Mesendoderm (in vitro differentiated cells): ENCODE data around the gene ACTG1.

ENCODE experiments used
- DNase-seq: peaks from one replicate; pipeline ENCODE4 v3.0.0; 2013
- H2AK5ac ChIP-seq: 2 replicates; pipeline ENCODE4 v1.6.1; 2013; ENCODE audit warnings: low read length, inconsistent platforms
- H2BK120ac ChIP-seq: 2 replicates; pipeline ENCODE4 v1.6.1; 2013; ENCODE audit warnings: low read depth, mild to moderate bottlenecking, low read length, moderate library complexity, mixed read lengths
- H2BK15ac ChIP-seq: replicated peaks from 2 replicates; pipeline ENCODE4 v1.6.1; 2013; ENCODE audit warnings: low read depth, mild to moderate bottlenecking, moderate library complexity
- H2BK5ac ChIP-seq: 2 replicates; pipeline ENCODE4 v1.6.1; 2013; ENCODE audit warnings: low read length, inconsistent platforms
- H3K18ac ChIP-seq: 2 replicates; pipeline ENCODE4 v1.6.1; 2013; ENCODE audit warnings: mild to moderate bottlenecking, low read length, mixed read lengths
- H3K23ac ChIP-seq: one replicate; pipeline ENCODE4 v1.6.1; 2013; ENCODE audit warnings: low read length
- H3K27ac ChIP-seq: 2 replicates; pipeline ENCODE4 v1.5.1; 2013; ENCODE audit warnings: low read depth, mild to moderate bottlenecking, inconsistent platforms, low read length, moderate library complexity
- H3K27me3 ChIP-seq: 2 replicates; pipeline ENCODE4 v1.6.1; 2013; ENCODE audit warnings: low read length, control low read depth, mild to moderate bottlenecking, inconsistent platforms; ENCODE audit not compliant: insufficient read depth, poor library complexity
- H3K36me3 ChIP-seq: 2 replicates; pipeline ENCODE4 v1.6.1; 2013; ENCODE audit warnings: low read length, inconsistent platforms; ENCODE audit not compliant: control insufficient read depth, insufficient read depth
- H3K4ac ChIP-seq: one replicate; pipeline ENCODE4 v1.6.1; 2013; ENCODE audit warnings: low read depth, mild to moderate bottlenecking, low read length, moderate library complexity
- H3K4me1 ChIP-seq: 2 replicates; pipeline ENCODE4 v1.6.1; 2013; ENCODE audit warnings: low read depth, low read length, inconsistent platforms; ENCODE audit not compliant: control insufficient read depth
- H3K4me2 ChIP-seq: 2 replicates; pipeline ENCODE4 v1.6.1; 2013; ENCODE audit warnings: low read length
- H3K4me3 ChIP-seq: 2 replicates; pipeline ENCODE4 v1.5.1; 2013; ENCODE audit warnings: mild to moderate bottlenecking, low read length
- H3K56ac ChIP-seq: one replicate; pipeline ENCODE4 v1.6.1; 2013; ENCODE audit warnings: low read length
- H3K79me1 ChIP-seq: 2 replicates; pipeline ENCODE4 v1.6.1; 2013; ENCODE audit warnings: low read length, inconsistent platforms
- H3K79me2 ChIP-seq: 2 replicates; pipeline ENCODE4 v1.6.1; 2013; ENCODE audit warnings: mild to moderate bottlenecking, low read length; ENCODE audit not compliant: control insufficient read depth, insufficient read depth
- H3K9ac ChIP-seq: 2 replicates; pipeline ENCODE4 v1.6.1; 2013; ENCODE audit warnings: low read length, inconsistent platforms
- H4K5ac ChIP-seq: one replicate; pipeline ENCODE4 v1.6.1; 2013; ENCODE audit warnings: low read length
- H4K8ac ChIP-seq: one replicate; pipeline ENCODE4 v1.6.1; 2013; ENCODE audit warnings: low read depth, mild to moderate bottlenecking, control low read depth, low read length, moderate library complexity
- WGBS: extraction: QIAGEN DNeasy Blood & Tissue Kit; methylation state at CpG from one replicate; pipeline ENCODE4 v1.1.7; 2013; ENCODE audit warnings: low lambda C conversion rate, missing lambda C conversion rate; ENCODE audit not compliant: insufficient coverage; ENCODE audit errors: extremely low coverage; 5-methylcytosine and 5-hydroxymethylcytosine counted together

ACTG1 gene

GRCh38 chr17:81493198-81494038, 19.2 kb downstream of the ACTG1 start:
- Histone ChIP-seq H3K27ac (no peak overlapping the region), H3K56ac (no peak overlapping the region), H3K4ac (no peak overlapping the region), H3K4me1 (no peaks in the 10 kb centered on the region), H2BK120ac (no peak overlapping the region), H3K4me2 (no peak overlapping the region), H3K36me3 (no peaks in the 10 kb centered on the region), H3K9ac (no peak overlapping the region), H3K79me1 (no peaks in the 10 kb centered on the region), H3K27me3 (no peaks in the 10 kb centered on the region), H3K4me3 (no peak overlapping the region), H4K5ac (no peak overlapping the region), H3K18ac (no peak overlapping the region), H4K8ac (no peak overlapping the region), H2AK5ac (no peak overlapping the region), H3K79me2 (no peaks in the 10 kb centered on the region), H2BK15ac (no peak overlapping the region), H2BK5ac (no peak overlapping the region), H3K23ac (no peak overlapping the region)
- no CpG with 5 or more reads among the region's 16 CpGs for WGBS
- DNase-seq, result no peak

- Histone ChIP-seq H3K18ac (no peak overlapping the region), H3K23ac (no peak overlapping the region), H3K4me2 (no peak overlapping the region), H3K4me3 (no peak overlapping the region), H2BK15ac (no peak overlapping the region), H2AK5ac (no peak overlapping the region), H3K36me3 (no peaks in the 10 kb centered on the region), H3K4me1 (no peaks in the 10 kb centered on the region), H3K9ac (no peak overlapping the region), H3K79me1 (no peaks in the 10 kb centered on the region), H3K27ac (no peak overlapping the region), H3K4ac (no peak overlapping the region), H3K27me3 (no peaks in the 10 kb centered on the region), H2BK120ac (no peak overlapping the region), H2BK5ac (no peak overlapping the region), H4K8ac (no peak overlapping the region), H3K79me2 (no peaks in the 10 kb centered on the region), H4K5ac (no peak overlapping the region), H3K56ac (no peak overlapping the region)
- no CpG with 5 or more reads among the region's 9 CpGs for WGBS
- DNase-seq, result no peak
Measured at GRCh38 chr17:81492706-81493105, 19.9 kb downstream of the ACTG1 start.

DNA sequence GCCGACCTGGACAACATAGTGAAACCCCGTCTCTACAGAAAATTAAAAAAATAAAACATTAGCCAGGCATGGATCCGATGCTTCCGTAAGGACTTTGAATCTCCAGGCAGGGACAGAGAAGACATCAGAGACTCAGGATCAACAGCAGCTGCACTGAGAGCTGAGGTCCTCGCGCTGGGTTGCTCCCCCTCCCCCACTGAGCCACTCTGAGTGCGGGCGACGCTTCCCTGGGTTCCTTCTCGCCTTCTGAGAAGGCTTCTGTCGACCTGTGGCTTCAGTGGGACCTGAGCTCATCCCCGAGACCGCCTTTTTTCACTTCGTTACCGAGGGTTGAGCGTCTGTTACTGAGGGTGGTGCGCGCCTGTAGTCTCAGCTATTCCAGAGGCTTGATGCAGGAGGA, 20.4 kb downstream of the ACTG1 start:
- Histone ChIP-seq H3K36me3 (no peaks in the 10 kb centered on the region), H3K23ac (no peak overlapping the region), H3K79me1 (no peaks in the 10 kb centered on the region), H3K27ac (no peak overlapping the region), H3K56ac (no peak overlapping the region), H3K18ac (no peak overlapping the region), H3K4me3 (no peak overlapping the region), H2BK15ac (no peak overlapping the region), H3K79me2 (no peaks in the 10 kb centered on the region), H4K8ac (no peak overlapping the region), H3K9ac (no peak overlapping the region), H4K5ac (no peak overlapping the region), H2BK5ac (no peak overlapping the region), H3K27me3 (no peaks in the 10 kb centered on the region), H2AK5ac (no peak overlapping the region), H2BK120ac (no peak overlapping the region), H3K4ac (no peak overlapping the region), H3K4me2 (no peak overlapping the region), H3K4me1 (no peaks in the 10 kb centered on the region)
- WGBS, result no CpG with 5 or more reads among the region's 18 CpGs
- no peak for DNase-seq

GRCh38 chr17:81491761-81492160, 20.8 kb downstream of the ACTG1 start:
- Histone ChIP-seq H3K36me3 (no peaks in the 10 kb centered on the region), H3K4ac (no peak overlapping the region)
- WGBS, result no CpG with 5 or more reads among the region's 5 CpGs

DNA sequence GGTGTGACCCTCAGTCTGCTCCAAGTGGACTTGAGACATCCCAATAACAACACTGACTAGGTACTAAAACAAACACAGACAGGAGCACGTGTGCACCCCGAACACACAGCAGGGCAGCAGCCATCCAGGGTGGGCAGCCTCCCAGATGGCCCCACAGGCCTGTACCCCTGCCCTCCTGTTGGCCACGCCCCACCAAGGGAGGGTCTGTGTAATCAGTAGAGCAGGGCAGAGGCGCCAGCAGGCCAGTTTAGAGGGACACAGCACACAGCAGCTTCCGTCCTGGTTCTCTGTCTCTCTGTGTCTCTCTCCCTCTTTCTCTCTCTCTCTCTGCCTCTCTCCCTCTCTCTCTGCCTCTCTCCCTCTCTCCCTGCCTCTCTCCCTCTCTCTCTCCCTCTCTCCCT, 21.4 kb downstream of the ACTG1 start:
- Histone ChIP-seq H3K27me3 (no peaks in the 10 kb centered on the region), H2BK120ac (no peak overlapping the region), H2AK5ac (no peak overlapping the region), H2BK5ac (no peak overlapping the region), H3K4me2 (no peak overlapping the region), H3K9ac (no peak overlapping the region), H2BK15ac (no peak overlapping the region), H3K4ac (no peak overlapping the region), H3K27ac (no peak overlapping the region), H3K79me2 (no peaks in the 10 kb centered on the region), H3K79me1 (no peaks in the 10 kb centered on the region), H3K56ac (no peak overlapping the region), H3K18ac (no peak overlapping the region), H3K23ac (no peak overlapping the region), H4K8ac (no peak overlapping the region), H3K4me3 (no peak overlapping the region), H4K5ac (no peak overlapping the region), H3K36me3 (no peaks in the 10 kb centered on the region), H3K4me1 (no peaks in the 10 kb centered on the region)
- WGBS, result no CpG with 5 or more reads among the region's 5 CpGs
- no peak for DNase-seq

More at GRCh38 chr17:81491761-81492160, 20.8 kb downstream of the ACTG1 start:
- Histone ChIP-seq H3K4me3 (no peak overlapping the region), H2BK5ac (no peak overlapping the region), H3K56ac (no peak overlapping the region), H3K4me2 (no peak overlapping the region), H3K18ac (no peak overlapping the region), H3K27me3 (no peaks in the 10 kb centered on the region), H2BK15ac (no peak overlapping the region), H2AK5ac (no peak overlapping the region), H3K23ac (no peak overlapping the region), H2BK120ac (no peak overlapping the region), H3K9ac (no peak overlapping the region), H3K79me2 (no peaks in the 10 kb centered on the region), H4K8ac (no peak overlapping the region), H3K4me1 (no peaks in the 10 kb centered on the region), H4K5ac (no peak overlapping the region), H3K27ac (no peak overlapping the region), H3K79me1 (no peaks in the 10 kb centered on the region)
- no peak for DNase-seq
